HCT116 (cell line): Measurements from ENCODE around the gene BHMT. TPM values are rescaled to one million over a fixed set of nuclear protein-coding genes. Genes with fewer than 3 reads are reported as not detected.

ENCODE experiments used
- ATAC-seq: fragments of 200-7000 bp; cut with Tn5 transposase; 2 replicates; pipeline ENCODE4 v1.9.1; 2020; ENCODE audit warnings: mild to moderate bottlenecking, moderate library complexity
- BruUV-seq: library from RNA; stranded (reverse); fragments of 400-500 nt; replicated peaks from 2 replicates; lab custom pipeline; 2021; lab: Mats Ljungman, UMichigan
- CTCF ChIA-PET: fragments of 300-600 bp; sonication (Branson Sonifier 250); formaldehyde crosslinking; loops from one replicate; lab custom pipeline; 2021; ENCODE audit warnings: antibody characterized with exemption; lab: Charles Lee
- POLR2A ChIA-PET: fragments of 300-600, 350-600 bp; sonication (Branson Sonifier 250); formaldehyde crosslinking; loops from one replicate; lab custom pipeline; 2021; ENCODE audit warnings: antibody characterized with exemption; lab: Charles Lee
- RAD21 ChIA-PET, 2 experiments: fragments of 300-600 bp; sonication (Branson Sonifier 250); formaldehyde crosslinking; loops; one replicate each; lab custom pipeline; 2023; ENCODE audit warnings: low total read pairs in 2 of 2; ENCODE audit not compliant: uncharacterized antibody in 2 of 2, unreplicated experiment in 2 of 2, low non-redundant PET in 1 of 2; lab: Charles Lee
- DNase-seq: peaks from one replicate; pipeline ENCODE4 v3.0.0-alpha.2; 2010; ENCODE audit warnings: low read depth, low spot score
- H2AFZ ChIP-seq: fragments of 200-600 bp; shearing (Covaris generic), sonication (generic); 2 replicates; pipeline ENCODE4 v1.6.1; 2017; ENCODE audit warnings: low read depth, mixed run types, mixed read lengths, antibody characterized with exemption, low read length; ENCODE audit not compliant: poor library complexity, severe bottlenecking
- H3K27ac ChIP-seq: 2 replicates; pipeline ENCODE4 v1.5.1; 2012; ENCODE audit warnings: low read depth, low read length
- H3K27me3 ChIP-seq: fragments of 200-600 bp; sonication (generic); 2 replicates; pipeline ENCODE4 v1.6.1; 2016; ENCODE audit warnings: mixed run types, low read length, mixed read lengths; ENCODE audit not compliant: insufficient read depth
- H3K36me3 ChIP-seq, 2 experiments: fragments of 200-500 bp in 1 of 2; fragments of 200-600 bp in 1 of 2; sonication (Bioruptor generic) in 1 of 2; sonication (generic) in 1 of 2; 2 replicates each; pipeline versions ENCODE4 v1.5.1 to v1.6.1; 2014 to 2016; ENCODE audit warnings: low read length in 2 of 2, inconsistent platforms in 1 of 2, mixed read lengths in 1 of 2, mixed run types in 1 of 2; ENCODE audit not compliant: insufficient read depth in 2 of 2, control insufficient read depth in 1 of 2
- H3K4me1 ChIP-seq, 2 experiments: fragments of 200-600 bp in 1 of 2; sonication (generic) in 1 of 2; 2 replicates each; pipeline versions ENCODE4 v1.5.1 to v1.6.1; 2012 to 2017; ENCODE audit warnings: low read length in 2 of 2, inconsistent platforms in 1 of 2, mild to moderate bottlenecking in 1 of 2, mixed read lengths in 1 of 2, mixed run types in 1 of 2, moderate library complexity in 1 of 2; ENCODE audit not compliant: insufficient read depth in 2 of 2, control insufficient read depth in 1 of 2
- H3K4me2 ChIP-seq: fragments of 200-600 bp; sonication (generic); 2 replicates; pipeline ENCODE4 v1.6.1; 2017; ENCODE audit warnings: mixed run types, low read length, mixed read lengths
- H3K4me3 ChIP-seq, 2 experiments: fragments of 200-600 bp in 1 of 2; sonication (generic) in 1 of 2; replicated peaks in 1 of 2; 2 replicates each; pipeline ENCODE4 v1.5.1; 2011 to 2016; ENCODE audit warnings: low read length in 2 of 2, control low read depth in 1 of 2, low read depth in 1 of 2, mild to moderate bottlenecking in 1 of 2, mixed read lengths in 1 of 2, mixed run types in 1 of 2
- H3K79me2 ChIP-seq: fragments of 200-600 bp; sonication (generic); 2 replicates; pipeline ENCODE4 v1.6.1; 2017; ENCODE audit warnings: mild to moderate bottlenecking, mixed run types, low read length, moderate library complexity, mixed read lengths; ENCODE audit not compliant: insufficient read depth
- H3K9ac ChIP-seq: fragments of 200-600 bp; sonication (generic); 2 replicates; pipeline ENCODE4 v1.6.1; 2016; ENCODE audit warnings: low read length, mixed read lengths
- H3K9me2 ChIP-seq: fragments of 200-600 bp; sonication (generic), shearing (Covaris generic); 2 replicates; pipeline ENCODE4 v1.6.1; 2017; ENCODE audit warnings: mixed run types, mild to moderate bottlenecking, moderate library complexity; ENCODE audit not compliant: insufficient read depth
- H3K9me3 ChIP-seq, 2 experiments: fragments of 200-500 bp in 1 of 2; fragments of 200-600 bp in 1 of 2; sonication (Bioruptor generic) in 1 of 2; sonication (generic) in 1 of 2; 2 replicates each; pipeline ENCODE4 v1.6.1; 2014 to 2017; ENCODE audit warnings: low read length in 2 of 2, mixed read lengths in 2 of 2, inconsistent platforms in 1 of 2, low read depth in 1 of 2, mild to moderate bottlenecking in 1 of 2, mixed run types in 1 of 2, moderate library complexity in 1 of 2; ENCODE audit not compliant: control insufficient read depth in 1 of 2, insufficient read depth in 1 of 2
- H4K20me1 ChIP-seq: fragments of 200-600 bp; sonication (generic), shearing (Covaris generic); 2 replicates; pipeline ENCODE4 v1.6.1; 2017; ENCODE audit warnings: mixed run types, mild to moderate bottlenecking, moderate library complexity; ENCODE audit not compliant: insufficient read depth
- ATF3 ChIP-seq: IDR thresholded peaks from 2 replicates; pipeline ENCODE4 v1.6.1; 2012
- CEBPB ChIP-seq: IDR thresholded peaks from 2 replicates; pipeline ENCODE4 v1.6.1; 2012; ENCODE audit warnings: low read depth
- ELF1 ChIP-seq: IDR thresholded peaks from 2 replicates; pipeline ENCODE4 v1.6.1; 2012; ENCODE audit warnings: low read depth, borderline replicate concordance
- EZH2 ChIP-seq: fragments of 200-600 bp; sonication (generic); IDR thresholded peaks from 2 replicates; pipeline ENCODE4 v1.6.1; 2017; ENCODE audit warnings: antibody characterized with exemption, mixed run types
- FOSL1 ChIP-seq: IDR thresholded peaks from 2 replicates; pipeline ENCODE4 v1.6.1; 2012; ENCODE audit warnings: low read depth
- MAX ChIP-seq: IDR thresholded peaks from 2 replicates; pipeline ENCODE4 v1.6.1; 2012
- POLR2AphosphoS5 ChIP-seq: IDR thresholded peaks from 2 replicates; pipeline ENCODE4 v1.6.1; 2011; ENCODE audit warnings: mild to moderate bottlenecking, low read depth, low read length, moderate library complexity
- RAD21 ChIP-seq: IDR thresholded peaks from 2 replicates; pipeline ENCODE4 v1.6.1; 2012; ENCODE audit warnings: low read depth, mild to moderate bottlenecking
- REST ChIP-seq: IDR thresholded peaks from 2 replicates; pipeline ENCODE4 v1.6.1; 2012; ENCODE audit warnings: low read depth
- SIN3A ChIP-seq: IDR thresholded peaks from 2 replicates; pipeline ENCODE4 v1.6.1; 2012; ENCODE audit warnings: low read depth
- ZFX ChIP-seq: fragments of 450-650 bp; IDR thresholded peaks from 2 replicates; pipeline ENCODE4 v1.6.1; 2017
- ZNF274 ChIP-seq: fragments of 200-500 bp; sonication (Bioruptor generic); IDR thresholded peaks from 2 replicates; pipeline ENCODE4 v1.6.1; 2014; ENCODE audit warnings: mild to moderate bottlenecking, low read depth, low read length, inconsistent platforms
- intact Hi-C: fragments of 100-400 bp; cut with micrococcal nuclease; formaldehyde crosslinking; loops from 2 replicates; pipeline ENCODE4 v1.10.0; 2022
- total RNA-seq: library from RNA; stranded (reverse); gene quantifications from one replicate; pipeline ENCODE4 v1.2.1, GENCODE V29; 2021; ENCODE audit not compliant: unreplicated experiment
- TF ChIP-seq, protein P1 (sequence below), 3 experiments: fragments of 200-600 bp in 1 of 3; sonication (generic) in 1 of 3; IDR thresholded peaks in 2 of 3; conservative IDR thresholded peaks in 1 of 3; 2 replicates each; pipeline ENCODE4 v1.5.1; 2012 to 2017; ENCODE audit warnings: low read depth in 2 of 3, low read length in 2 of 3, antibody characterized with exemption in 1 of 3, borderline replicate concordance in 1 of 3, control low read depth in 1 of 3, mild to moderate bottlenecking in 1 of 3, mixed read lengths in 1 of 3, mixed run types in 1 of 3, moderate library complexity in 1 of 3; ENCODE audit not compliant: insufficient read depth in 1 of 3

Gene BHMT
- total RNA-seq, 1 experiment from 2014 or later = 0.44 TPM

- H4K20me1 ChIP-seq = no peaks in the 10 kb centered on the region
- POLR2A ChIA-PET = no interaction called here
- ATAC-seq = no peak
- H3K4me1 ChIP-seq = peaks cover 0 to 1% of the 10 kb centered on the region in 2 experiments; a peak in 2 of 4 replicates
- no peaks in the 10 kb centered on the region for H3K9me2 ChIP-seq
- DNase-seq = no peak
- CTCF ChIA-PET = no interaction called here
- no TSS peak for BruUV-seq
- RAD21 ChIA-PET = no interaction called here
- H3K4me2 ChIP-seq = no peak overlapping the region
- no peaks in the 10 kb centered on the region for H3K9me3 ChIP-seq
- no peak overlapping the region for H3K27ac ChIP-seq
- H3K4me3 ChIP-seq = no peak overlapping the region
- intact Hi-C loops = loop anchor here (10.0 kb wide), 1 partner anchor 85 kb away; the partner anchor contains the start of gene JMY
- no peaks in the 10 kb centered on the region for H3K27me3 ChIP-seq
- H3K9ac ChIP-seq = no peak overlapping the region
- TF ChIP-seq POLR2AphosphoS5 (no peak), ELF1 (no peak), ZFX (no peak), MAX (no peak), ZNF274 (no peak), FOSL1 (no peak)
- H3K36me3 ChIP-seq = no peaks in the 10 kb centered on the region
- no peak overlapping the region for H2AFZ ChIP-seq
- H3K79me2 ChIP-seq = no peaks in the 10 kb centered on the region
Measured at GRCh38 chr5:79149433-79149832, 37.8 kb downstream of the BHMT start.

GRCh38 chr5:79151942-79152671 is 40.5 kb downstream of the BHMT start:
- H3K4me3 ChIP-seq = no peak overlapping the region
- ChIA-PET POLR2A (no interaction called here), CTCF (interaction anchor here (1.9 kb wide), 1 partner anchor 19 kb away, joined by 10 read pairs; no protein-coding TSS in a partner anchor), RAD21 (no interaction called here)
- no peak overlapping the region for H2AFZ ChIP-seq
- H3K4me1 ChIP-seq = no peaks in the 10 kb centered on the region
- H3K79me2 ChIP-seq = no peaks in the 10 kb centered on the region
- H3K27ac ChIP-seq = no peak overlapping the region
- BruUV-seq = no TSS peak
- no peaks in the 10 kb centered on the region for H3K27me3 ChIP-seq
- no peaks in the 10 kb centered on the region for H3K9me3 ChIP-seq
- ATAC-seq (no peak), DNase-seq (no peak)
- no peaks in the 10 kb centered on the region for H4K20me1 ChIP-seq
- intact Hi-C loops = no loop called here
- no peaks in the 10 kb centered on the region for H3K9me2 ChIP-seq
- H3K9ac ChIP-seq = no peak overlapping the region
- H3K36me3 ChIP-seq = no peaks in the 10 kb centered on the region
- H3K4me2 ChIP-seq = no peak overlapping the region
- TF ChIP-seq POLR2AphosphoS5 (no peak), ELF1 (no peak), RAD21 (no peak), ATF3 (no peak), REST (no peak), ZNF274 (no peak), SIN3A (no peak), EZH2 (no peak), CEBPB (no peak)
- TF ChIP-seq, protein P1, sequence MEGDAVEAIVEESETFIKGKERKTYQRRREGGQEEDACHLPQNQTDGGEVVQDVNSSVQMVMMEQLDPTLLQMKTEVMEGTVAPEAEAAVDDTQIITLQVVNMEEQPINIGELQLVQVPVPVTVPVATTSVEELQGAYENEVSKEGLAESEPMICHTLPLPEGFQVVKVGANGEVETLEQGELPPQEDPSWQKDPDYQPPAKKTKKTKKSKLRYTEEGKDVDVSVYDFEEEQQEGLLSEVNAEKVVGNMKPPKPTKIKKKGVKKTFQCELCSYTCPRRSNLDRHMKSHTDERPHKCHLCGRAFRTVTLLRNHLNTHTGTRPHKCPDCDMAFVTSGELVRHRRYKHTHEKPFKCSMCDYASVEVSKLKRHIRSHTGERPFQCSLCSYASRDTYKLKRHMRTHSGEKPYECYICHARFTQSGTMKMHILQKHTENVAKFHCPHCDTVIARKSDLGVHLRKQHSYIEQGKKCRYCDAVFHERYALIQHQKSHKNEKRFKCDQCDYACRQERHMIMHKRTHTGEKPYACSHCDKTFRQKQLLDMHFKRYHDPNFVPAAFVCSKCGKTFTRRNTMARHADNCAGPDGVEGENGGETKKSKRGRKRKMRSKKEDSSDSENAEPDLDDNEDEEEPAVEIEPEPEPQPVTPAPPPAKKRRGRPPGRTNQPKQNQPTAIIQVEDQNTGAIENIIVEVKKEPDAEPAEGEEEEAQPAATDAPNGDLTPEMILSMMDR (IDR thresholded peaks at IDR 0.05 in 2 of 3, conservative IDR thresholded peaks at IDR 0.05 in 1 of 3; ENCODE audit: borderline replicate concordance in 1 of 3, insufficient read depth in 1 of 3, low read depth in 2 of 3, low read length in 2 of 3) = no peak
